ENCODE measurements around the gene TIMD4.
"Not testable (repeated sequence)": the region's sequence is repeated elsewhere in the genome, so short reads cannot be mapped to it uniquely, and the experiment has no call there.

Gene TIMD4

GRCh38 chr5:156963125-156963524, at the start of gene TIMD4:
TSS of gene TIMD4 (minus strand) at chr5:156963226. CDS start at chr5:156963198, 28 bp downstream.
- Histone ChIP-seq H3K4me3 (ENCODE audit: low read length) (no peak within 1 kb of the TSS), H3K4me1 (ENCODE audit: control insufficient read depth, insufficient read depth, low read length) (no peaks in the 10 kb centered on the region), H3K27ac (ENCODE audit: low read length) (no peak within 1 kb of the TSS), H3K36me3 (ENCODE audit: control insufficient read depth, insufficient read depth, low read length) (no peaks in the 10 kb centered on the region), H3K27me3 (ENCODE audit: control insufficient read depth, insufficient read depth, low read length) (no peaks in the 10 kb centered on the region), H3K9me3 (ENCODE audit: control insufficient read depth, insufficient read depth, low read length) (no peaks in the 10 kb centered on the region)
- DNase-seq (ENCODE audit: low read depth, low spot score): no peak
- WGBS (ENCODE audit: insufficient coverage, insufficient read length): no CpG with 5 or more reads among the region's 4 CpGs

GRCh38 chr5:157006262-157006661, 43.2 kb upstream of the TIMD4 start:
- DNase-seq (ENCODE audit: low read depth, low spot score): no peak
- no peaks in the 10 kb centered on the region for H3K36me3 ChIP-seq (ENCODE audit: control insufficient read depth, insufficient read depth, low read length)
- H3K27ac ChIP-seq (ENCODE audit: low read length): no peak overlapping the region
- H3K4me1 ChIP-seq (ENCODE audit: control insufficient read depth, insufficient read depth, low read length): no peaks in the 10 kb centered on the region
- no peak overlapping the region for H3K4me3 ChIP-seq (ENCODE audit: low read length)
- no peaks in the 10 kb centered on the region for H3K27me3 ChIP-seq (ENCODE audit: control insufficient read depth, insufficient read depth, low read length)
- no CpG with 5 or more reads among the region's 2 CpGs for WGBS (ENCODE audit: insufficient coverage, insufficient read length)
- H3K9me3 ChIP-seq (ENCODE audit: control insufficient read depth, insufficient read depth, low read length): no peaks in the 10 kb centered on the region

DNA sequence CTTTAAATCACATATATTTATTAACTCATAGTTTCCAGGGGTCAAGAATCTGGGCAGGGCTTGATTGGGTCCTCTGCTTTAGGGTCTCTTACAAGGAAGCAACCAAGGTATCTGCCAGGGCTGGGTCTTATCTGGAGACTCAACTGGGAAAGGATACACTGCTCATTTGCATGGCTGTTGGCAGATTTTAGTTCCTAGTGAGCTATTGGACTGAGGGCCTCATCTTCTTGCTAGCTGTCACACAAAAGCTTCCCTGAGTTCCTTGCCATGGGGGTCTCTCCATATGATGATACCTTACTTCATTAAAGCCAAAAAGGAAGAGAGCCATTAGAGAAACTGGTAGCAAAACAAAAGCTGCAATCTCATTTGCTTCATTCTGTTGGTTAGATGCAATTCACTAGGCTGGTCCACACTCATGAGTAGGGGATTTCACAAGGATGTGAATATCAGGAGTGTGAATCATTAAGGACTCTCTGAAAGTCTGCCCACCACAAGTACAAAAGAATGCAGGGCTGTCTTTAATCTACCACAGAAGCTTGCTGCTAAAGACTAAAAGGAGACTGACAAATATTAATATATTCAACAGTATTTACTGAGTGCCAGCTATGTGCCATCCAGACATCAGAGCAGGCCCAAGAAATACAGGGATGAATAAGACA, 42.0 kb upstream of the TIMD4 start:
- Histone ChIP-seq H3K27ac (ENCODE audit: low read length) (no peak overlapping the region), H3K4me1 (ENCODE audit: control insufficient read depth, insufficient read depth, low read length) (no peaks in the 10 kb centered on the region), H3K27me3 (ENCODE audit: control insufficient read depth, insufficient read depth, low read length) (no peaks in the 10 kb centered on the region), H3K9me3 (ENCODE audit: control insufficient read depth, insufficient read depth, low read length) (no peaks in the 10 kb centered on the region), H3K36me3 (ENCODE audit: control insufficient read depth, insufficient read depth, low read length) (no peaks in the 10 kb centered on the region), H3K4me3 (ENCODE audit: low read length) (no peak overlapping the region)
- DNase-seq (ENCODE audit: low read depth, low spot score): no peak

DNA sequence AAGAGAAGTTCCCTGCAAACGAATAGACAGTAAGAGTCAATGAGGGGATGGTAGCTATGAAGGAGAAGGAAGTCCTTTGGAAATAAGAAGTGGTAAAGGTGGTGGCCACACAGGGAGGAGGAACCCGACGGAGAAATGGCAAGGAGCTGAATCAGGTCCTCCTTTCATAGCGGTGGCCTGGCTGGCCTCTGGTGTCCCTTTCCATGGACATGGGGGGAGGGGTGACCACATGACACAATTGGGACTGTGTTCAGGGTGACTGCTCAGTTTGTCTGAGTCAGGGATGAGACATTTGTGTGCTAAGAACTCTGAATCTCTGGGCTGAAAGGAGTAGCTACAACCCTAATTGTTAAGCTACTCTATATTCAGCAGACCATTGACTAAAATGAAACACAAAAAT, 28.7 kb upstream of the TIMD4 start:
- DNase-seq (ENCODE audit: low read depth, low spot score): no peak
- Histone ChIP-seq H3K4me1 (ENCODE audit: control insufficient read depth, insufficient read depth, low read length) (no peaks in the 10 kb centered on the region), H3K36me3 (ENCODE audit: control insufficient read depth, insufficient read depth, low read length) (no peaks in the 10 kb centered on the region), H3K27me3 (ENCODE audit: control insufficient read depth, insufficient read depth, low read length) (no peaks in the 10 kb centered on the region), H3K27ac (ENCODE audit: low read length) (no peak overlapping the region), H3K9me3 (ENCODE audit: control insufficient read depth, insufficient read depth, low read length) (no peaks in the 10 kb centered on the region), H3K4me3 (ENCODE audit: low read length) (no peak overlapping the region)
- WGBS (ENCODE audit: insufficient coverage, insufficient read length): no CpG with 5 or more reads among the region's 4 CpGs

GRCh38 chr5:156984064-156984463, 21.0 kb upstream of the TIMD4 start:
- no peaks in the 10 kb centered on the region for H3K4me1 ChIP-seq (ENCODE audit: control insufficient read depth, insufficient read depth, low read length)
- H3K27me3 ChIP-seq (ENCODE audit: control insufficient read depth, insufficient read depth, low read length): no peaks in the 10 kb centered on the region
- no peaks in the 10 kb centered on the region for H3K36me3 ChIP-seq (ENCODE audit: control insufficient read depth, insufficient read depth, low read length)
- H3K4me3 ChIP-seq (ENCODE audit: low read length): no peak overlapping the region
- H3K27ac ChIP-seq (ENCODE audit: low read length): no peak overlapping the region
- WGBS (ENCODE audit: insufficient coverage, insufficient read length): no CpG with 5 or more reads among the region's 9 CpGs
- no peak for DNase-seq (ENCODE audit: low read depth, low spot score)
- no peaks in the 10 kb centered on the region for H3K9me3 ChIP-seq (ENCODE audit: control insufficient read depth, insufficient read depth, low read length)

- H3K27me3 ChIP-seq (ENCODE audit: control insufficient read depth, insufficient read depth, low read length): no peaks in the 10 kb centered on the region
- no peaks in the 10 kb centered on the region for H3K36me3 ChIP-seq (ENCODE audit: control insufficient read depth, insufficient read depth, low read length)
- H3K27ac ChIP-seq (ENCODE audit: low read length): no peak overlapping the region
- no peak for DNase-seq (ENCODE audit: low read depth, low spot score)
- H3K9me3 ChIP-seq (ENCODE audit: control insufficient read depth, insufficient read depth, low read length): no peaks in the 10 kb centered on the region
- H3K4me3 ChIP-seq (ENCODE audit: low read length): no peak overlapping the region
- no peaks in the 10 kb centered on the region for H3K4me1 ChIP-seq (ENCODE audit: control insufficient read depth, insufficient read depth, low read length)
These were observed 18.5 kb upstream of the TIMD4 start for GRCh38 chr5:156981481-156981880.

GRCh38 chr5:156974328-156974727, 11.3 kb upstream of the TIMD4 start:
- Histone ChIP-seq H3K9me3 (ENCODE audit: control insufficient read depth, insufficient read depth, low read length) (no peaks in the 10 kb centered on the region), H3K4me3 (ENCODE audit: low read length) (no peak overlapping the region), H3K27me3 (ENCODE audit: control insufficient read depth, insufficient read depth, low read length) (no peaks in the 10 kb centered on the region), H3K27ac (ENCODE audit: low read length) (no peak overlapping the region), H3K4me1 (ENCODE audit: control insufficient read depth, insufficient read depth, low read length) (no peaks in the 10 kb centered on the region), H3K36me3 (ENCODE audit: control insufficient read depth, insufficient read depth, low read length) (no peaks in the 10 kb centered on the region)
- no peak for DNase-seq (ENCODE audit: low read depth, low spot score)
- no CpG with 5 or more reads among the region's 6 CpGs for WGBS (ENCODE audit: insufficient coverage, insufficient read length)

GRCh38 chr5:156971848-156972525, 9.0 kb upstream of the TIMD4 start:
- no peak overlapping the region for H3K4me3 ChIP-seq (ENCODE audit: low read length)
- H3K36me3 ChIP-seq (ENCODE audit: control insufficient read depth, insufficient read depth, low read length): no peaks in the 10 kb centered on the region
- no peaks in the 10 kb centered on the region for H3K9me3 ChIP-seq (ENCODE audit: control insufficient read depth, insufficient read depth, low read length)
- H3K27ac ChIP-seq (ENCODE audit: low read length): no peak overlapping the region
- DNase-seq (ENCODE audit: low read depth, low spot score): no peak
- no peaks in the 10 kb centered on the region for H3K27me3 ChIP-seq (ENCODE audit: control insufficient read depth, insufficient read depth, low read length)
- no CpG with 5 or more reads among the region's 3 CpGs for WGBS (ENCODE audit: insufficient coverage, insufficient read length)
- H3K4me1 ChIP-seq (ENCODE audit: control insufficient read depth, insufficient read depth, low read length): no peaks in the 10 kb centered on the region

GRCh38 chr5:156971415-156971814, 8.4 kb upstream of the TIMD4 start:
- WGBS (ENCODE audit: insufficient coverage, insufficient read length): no CpG with 5 or more reads among the region's 3 CpGs
- DNase-seq (ENCODE audit: low read depth, low spot score): no peak
- no peak overlapping the region for H3K27ac ChIP-seq (ENCODE audit: low read length)

DNA sequence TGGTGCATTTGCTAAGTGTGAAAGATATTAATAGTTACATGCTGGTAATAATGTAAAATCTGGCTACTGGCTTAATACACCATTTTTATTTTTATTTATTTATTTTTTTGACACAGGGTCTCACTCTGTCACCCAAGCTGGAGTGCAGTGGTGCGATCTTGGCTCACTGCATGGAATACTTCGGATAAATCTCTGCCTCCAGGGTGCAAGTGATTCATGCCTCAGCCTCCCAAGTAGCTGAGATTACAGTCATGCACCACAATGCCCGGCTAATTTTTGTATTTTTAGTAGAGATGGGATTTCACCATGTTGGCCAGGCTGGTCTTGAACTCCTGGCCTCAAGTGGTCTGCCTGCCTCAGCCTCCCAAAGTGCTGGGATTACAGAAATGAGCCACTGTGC, 4.4 kb upstream of the TIMD4 start:
- H3K4me1 ChIP-seq (ENCODE audit: control insufficient read depth, insufficient read depth, low read length); H3K4me3 ChIP-seq (ENCODE audit: low read length); H3K27me3 ChIP-seq (ENCODE audit: control insufficient read depth, insufficient read depth, low read length); DNase-seq (ENCODE audit: low read depth, low spot score); H3K9me3 ChIP-seq (ENCODE audit: control insufficient read depth, insufficient read depth, low read length); H3K27ac ChIP-seq (ENCODE audit: low read length); H3K36me3 ChIP-seq (ENCODE audit: control insufficient read depth, insufficient read depth, low read length): not testable (repeated sequence)
- WGBS (ENCODE audit: insufficient coverage, insufficient read length): no CpG with 5 or more reads among the region's 3 CpGs

More at GRCh38 chr5:156971415-156971814, 8.4 kb upstream of the TIMD4 start:
- Histone ChIP-seq H3K36me3 (ENCODE audit: control insufficient read depth, insufficient read depth, low read length) (no peaks in the 10 kb centered on the region), H3K27me3 (ENCODE audit: control insufficient read depth, insufficient read depth, low read length) (no peaks in the 10 kb centered on the region), H3K9me3 (ENCODE audit: control insufficient read depth, insufficient read depth, low read length) (no peaks in the 10 kb centered on the region), H3K4me1 (ENCODE audit: control insufficient read depth, insufficient read depth, low read length) (no peaks in the 10 kb centered on the region), H3K4me3 (ENCODE audit: low read length) (no peak overlapping the region)

GRCh38 chr5:156956321-156956720, 6.7 kb downstream of the TIMD4 start:
- no peak overlapping the region for H3K4me3 ChIP-seq (ENCODE audit: low read length)
- no peaks in the 10 kb centered on the region for H3K36me3 ChIP-seq (ENCODE audit: control insufficient read depth, insufficient read depth, low read length)
- no peak for DNase-seq (ENCODE audit: low read depth, low spot score)
- no peaks in the 10 kb centered on the region for H3K4me1 ChIP-seq (ENCODE audit: control insufficient read depth, insufficient read depth, low read length)
- no peak overlapping the region for H3K27ac ChIP-seq (ENCODE audit: low read length)
- H3K9me3 ChIP-seq (ENCODE audit: control insufficient read depth, insufficient read depth, low read length): no peaks in the 10 kb centered on the region
- no peaks in the 10 kb centered on the region for H3K27me3 ChIP-seq (ENCODE audit: control insufficient read depth, insufficient read depth, low read length)
